Measurements from ENCODE around the gene KARS1.

Gene KARS1

GRCh38 chr16:75647492-75648264, at the start of gene KARS1, which contains the start of gene TERF2IP:
Gene KARS1, minus strand, starts transcription at chr16:75647665. Its CDS starts 26 bp downstream, at chr16:75647639.
Gene TERF2IP, plus strand, starts transcription at chr16:75647773. Its CDS starts 110 bp downstream, at chr16:75647883.
- DNase-seq = peak; percentile 77

DNA sequence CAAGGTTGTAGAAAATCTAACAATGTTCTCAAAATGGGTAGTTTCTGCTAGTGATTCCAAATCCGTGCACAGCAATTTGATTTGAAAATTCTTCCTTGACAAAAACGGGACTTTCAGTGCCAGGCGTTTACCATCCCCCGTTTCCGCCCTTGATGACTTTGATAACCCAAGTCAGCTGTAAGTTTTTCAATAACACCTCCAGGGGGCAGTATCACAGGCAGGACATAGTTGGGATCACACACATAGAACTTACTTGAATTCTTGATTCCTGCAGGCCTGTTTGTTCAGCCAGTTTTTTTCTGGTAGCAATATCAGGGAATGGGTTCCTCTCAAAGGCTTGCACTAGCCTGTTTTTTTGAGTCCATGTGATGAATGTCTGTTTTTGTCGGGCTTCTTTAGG, 48.2 kb upstream of the KARS1 start:
- DNase-seq = no peak

DNA sequence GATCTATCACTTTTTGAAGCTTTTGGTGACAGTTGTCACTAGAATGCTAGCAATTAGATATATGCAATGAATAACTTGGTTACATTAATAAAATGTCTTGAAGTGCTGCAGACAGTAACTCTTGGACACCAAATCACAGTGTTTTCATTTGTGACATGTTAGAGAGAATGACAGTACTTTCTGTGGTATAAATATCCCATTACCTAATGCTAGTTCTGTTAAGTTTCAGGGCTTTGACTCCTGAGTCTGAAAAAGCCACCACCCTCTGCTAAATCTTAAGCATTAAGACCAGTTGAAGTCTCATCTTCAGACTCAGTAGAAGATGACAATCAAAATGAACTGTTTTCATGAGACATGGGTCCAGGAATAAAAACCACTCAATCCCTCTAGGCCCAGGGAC, 39.9 kb upstream of the KARS1 start:
- DNase-seq = no peak

- DNase-seq = no peak
Observed at GRCh38 chr16:75682308-75682707, 34.8 kb upstream of the KARS1 start.

GRCh38 chr16:75679366-75679765, 31.9 kb upstream of the KARS1 start:
- DNase-seq = no peak

DNA sequence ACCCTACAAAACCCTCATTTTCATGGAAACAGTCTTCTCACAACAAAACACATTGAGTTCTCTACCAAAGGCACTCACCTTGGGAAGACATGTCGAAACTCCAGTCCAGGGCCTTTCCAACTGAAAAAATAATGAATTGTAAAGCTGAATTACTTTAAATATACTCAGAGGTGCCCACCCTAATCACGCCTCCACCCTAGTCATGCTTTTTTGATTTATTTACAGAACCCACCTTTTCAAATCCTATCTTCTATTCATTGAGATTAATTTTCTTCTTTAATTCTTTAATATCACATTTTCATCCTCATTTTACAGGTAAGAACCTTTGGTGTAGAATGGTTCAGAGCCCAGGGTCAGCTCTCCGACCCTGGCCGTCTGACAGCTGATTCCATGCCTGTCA, 29.4 kb upstream of the KARS1 start, which contains the start of gene CPHXL2:
CPHXL2 (minus strand) TSS at position 101 of the 400 bp plus-strand sequence; CDS start at position 91, 10 bp downstream.
- DNase-seq = no peak

- no peak for DNase-seq
Observed at GRCh38 chr16:75667503-75667902, 20.0 kb upstream of the KARS1 start.

- no peak for DNase-seq
Observed at GRCh38 chr16:75660726-75661302, 13.3 kb upstream of the KARS1 start.

GRCh38 chr16:75660321-75660720, 12.9 kb upstream of the KARS1 start:
- DNase-seq = no peak

- DNase-seq = no peak
Observed at GRCh38 chr16:75658175-75658574, 10.7 kb upstream of the KARS1 start.

- no peak for DNase-seq
Observed at GRCh38 chr16:75653922-75654321, 6.5 kb upstream of the KARS1 start.

DNA sequence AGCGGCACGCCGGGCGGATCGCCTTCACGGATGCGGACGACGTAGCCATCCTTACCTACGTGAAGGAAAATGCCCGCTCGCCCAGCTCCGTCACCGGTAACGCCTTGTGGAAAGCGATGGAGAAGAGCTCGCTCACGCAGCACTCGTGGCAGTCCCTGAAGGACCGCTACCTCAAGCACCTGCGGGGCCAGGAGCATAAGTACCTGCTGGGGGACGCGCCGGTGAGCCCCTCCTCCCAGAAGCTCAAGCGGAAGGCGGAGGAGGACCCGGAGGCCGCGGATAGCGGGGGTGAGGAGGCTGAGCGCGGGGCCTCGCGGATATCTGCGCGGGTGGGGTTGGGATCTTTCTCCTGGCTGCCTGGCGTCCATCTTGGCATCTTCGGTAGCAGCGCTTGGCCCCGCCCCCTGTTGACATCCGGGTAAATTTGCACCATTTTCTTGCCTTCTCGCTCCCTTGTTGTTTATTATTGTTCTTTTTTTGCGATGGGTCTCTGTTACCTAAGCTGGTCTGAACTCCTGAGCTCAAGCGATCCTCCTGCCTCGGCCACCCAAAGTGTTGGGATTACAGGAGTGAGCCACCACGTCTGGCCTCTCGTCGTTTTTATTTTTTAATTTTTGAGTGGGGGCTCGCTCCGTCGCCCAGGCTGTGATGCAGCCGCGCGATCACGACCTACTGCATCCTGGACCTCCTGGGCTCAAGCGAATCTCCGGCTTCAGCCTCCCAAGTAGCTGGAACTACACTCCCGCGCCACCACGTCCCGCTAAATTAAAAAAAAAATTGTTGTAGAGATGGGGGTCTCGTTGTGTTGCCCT, 1.0 kb upstream of the KARS1 start:
- DNase-seq = peak; percentile 20

- DNase-seq = no peak
Observed at GRCh38 chr16:75647112-75647491, 363 bp downstream of the KARS1 start.

- no peak for DNase-seq
Observed at GRCh38 chr16:75644240-75645012, 3.0 kb downstream of the KARS1 start.

- no peak for DNase-seq
Observed at GRCh38 chr16:75640598-75640997, 6.9 kb downstream of the KARS1 start.

GRCh38 chr16:75635036-75635435, 12.4 kb downstream of the KARS1 start:
- no peak for DNase-seq

- no peak for DNase-seq
Observed at GRCh38 chr16:75632857-75633256, 14.6 kb downstream of the KARS1 start.

- no peak for DNase-seq
Observed at GRCh38 chr16:75630052-75630451, 17.4 kb downstream of the KARS1 start.

GRCh38 chr16:75629132-75629531, 18.3 kb downstream of the KARS1 start:
- no peak for DNase-seq

DNA sequence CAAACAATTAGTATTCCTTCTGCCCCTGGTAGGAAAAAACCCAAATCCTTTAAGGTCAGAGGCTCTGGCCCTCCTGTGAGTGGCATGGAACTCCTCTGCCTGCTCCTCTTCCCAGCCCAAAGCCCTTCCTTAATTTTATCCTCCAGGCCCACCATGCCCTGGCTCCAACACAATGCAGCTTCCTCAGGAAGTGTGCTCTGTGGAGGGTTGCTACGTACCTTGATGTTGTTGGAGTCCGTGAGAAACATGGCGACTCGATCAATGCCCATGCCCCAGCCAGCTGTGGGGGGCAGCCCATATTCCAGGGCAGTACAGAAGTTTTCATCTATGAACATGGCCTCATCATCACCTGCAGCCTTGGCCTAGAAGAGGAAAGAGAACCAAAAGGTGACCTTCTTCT, 19.1 kb downstream of the KARS1 start:
- DNase-seq = no peak

- DNase-seq = no peak
Observed at GRCh38 chr16:75627851-75628250, 19.6 kb downstream of the KARS1 start.

DNA sequence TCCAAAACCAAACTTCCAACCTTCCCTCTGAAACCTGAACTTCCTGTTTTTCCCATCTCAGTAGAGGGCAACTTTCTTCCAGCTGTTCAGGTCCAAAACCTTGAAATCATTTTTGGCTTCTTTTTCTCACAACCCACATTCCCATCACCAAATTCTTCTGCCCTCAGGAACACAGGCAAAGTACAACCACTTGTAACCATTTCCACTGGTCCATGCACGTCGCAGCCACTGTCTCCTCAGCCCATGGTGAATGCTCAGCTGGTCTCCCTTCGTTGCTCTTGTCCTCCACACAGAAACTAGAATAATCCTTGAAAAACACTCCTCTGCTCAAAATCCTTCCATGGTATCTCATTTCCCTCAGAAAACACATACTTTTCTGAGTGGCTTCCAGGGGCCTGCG, 20.7 kb downstream of the KARS1 start:
- no peak for DNase-seq

- DNase-seq = no peak
Observed at GRCh38 chr16:75624921-75625334, 22.5 kb downstream of the KARS1 start.
